ENCODE measurements around the gene MTR.

DNA sequence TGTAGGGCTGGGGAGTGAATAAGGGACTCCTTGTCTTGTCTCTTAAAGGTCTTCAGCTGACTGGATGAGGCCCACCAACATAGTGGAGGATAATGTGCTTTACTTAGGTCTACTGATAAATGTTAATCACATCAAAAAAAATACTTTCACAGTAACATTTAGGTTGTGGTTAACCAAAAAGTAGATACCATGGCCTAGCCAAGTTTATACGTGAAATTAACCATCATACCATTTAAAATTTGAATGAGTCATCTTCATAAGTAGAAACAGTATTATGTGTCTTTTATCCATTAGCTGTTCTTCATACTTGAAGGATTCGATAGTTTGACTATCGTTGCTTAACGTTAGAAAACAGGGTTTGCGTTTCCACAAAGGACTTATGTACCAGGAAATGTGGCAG lies 80.9 kb downstream of the MTR start:
- no peak for TF ChIP-seq CSDC2 (CRISPR knock-in tag; IDR thresholded peaks at IDR 0.05)
- no peak for TF ChIP-seq ARNTL (CRISPR knock-in tag; IDR thresholded peaks at IDR 0.05; ENCODE audit: borderline replicate concordance, low read depth)
- TF ChIP-seq PPARA (CRISPR knock-in tag; IDR thresholded peaks at IDR 0.05; ENCODE audit: borderline replicate concordance), result no peak
- no peak for TF ChIP-seq ZNF565 (CRISPR knock-in tag; conservative IDR thresholded peaks at IDR 0.05; ENCODE audit: low read depth)
- TF ChIP-seq, protein P1, sequence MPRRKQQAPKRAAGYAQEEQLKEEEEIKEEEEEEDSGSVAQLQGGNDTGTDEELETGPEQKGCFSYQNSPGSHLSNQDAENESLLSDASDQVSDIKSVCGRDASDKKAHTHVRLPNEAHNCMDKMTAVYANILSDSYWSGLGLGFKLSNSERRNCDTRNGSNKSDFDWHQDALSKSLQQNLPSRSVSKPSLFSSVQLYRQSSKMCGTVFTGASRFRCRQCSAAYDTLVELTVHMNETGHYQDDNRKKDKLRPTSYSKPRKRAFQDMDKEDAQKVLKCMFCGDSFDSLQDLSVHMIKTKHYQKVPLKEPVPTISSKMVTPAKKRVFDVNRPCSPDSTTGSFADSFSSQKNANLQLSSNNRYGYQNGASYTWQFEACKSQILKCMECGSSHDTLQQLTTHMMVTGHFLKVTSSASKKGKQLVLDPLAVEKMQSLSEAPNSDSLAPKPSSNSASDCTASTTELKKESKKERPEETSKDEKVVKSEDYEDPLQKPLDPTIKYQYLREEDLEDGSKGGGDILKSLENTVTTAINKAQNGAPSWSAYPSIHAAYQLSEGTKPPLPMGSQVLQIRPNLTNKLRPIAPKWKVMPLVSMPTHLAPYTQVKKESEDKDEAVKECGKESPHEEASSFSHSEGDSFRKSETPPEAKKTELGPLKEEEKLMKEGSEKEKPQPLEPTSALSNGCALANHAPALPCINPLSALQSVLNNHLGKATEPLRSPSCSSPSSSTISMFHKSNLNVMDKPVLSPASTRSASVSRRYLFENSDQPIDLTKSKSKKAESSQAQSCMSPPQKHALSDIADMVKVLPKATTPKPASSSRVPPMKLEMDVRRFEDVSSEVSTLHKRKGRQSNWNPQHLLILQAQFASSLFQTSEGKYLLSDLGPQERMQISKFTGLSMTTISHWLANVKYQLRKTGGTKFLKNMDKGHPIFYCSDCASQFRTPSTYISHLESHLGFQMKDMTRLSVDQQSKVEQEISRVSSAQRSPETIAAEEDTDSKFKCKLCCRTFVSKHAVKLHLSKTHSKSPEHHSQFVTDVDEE (CRISPR knock-in tag; IDR thresholded peaks at IDR 0.05), result no peak

All from SK-N-SH treated with all-trans-retinoic acid at 6 μM for 48 hours (cell line).